B cell (primary cell): ENCODE results near the gene VWCE. TPM values are rescaled to one million over a fixed set of nuclear protein-coding genes. Genes with fewer than 3 reads are reported as not detected.

ENCODE experiments used
- ATAC-seq: fragments of 200-7000 bp; cut with Tn5 transposase; one replicate; pipeline ENCODE4 v1.10.0; 2021; ENCODE audit warnings: low read depth, mild to moderate bottlenecking, moderate number of reproducible peaks, moderate library complexity
- CTCF ChIA-PET: fragments of 350-600 bp; sonication (Branson Sonifier 250); formaldehyde crosslinking; loops from one replicate; lab custom pipeline; 2021; ENCODE audit warnings: antibody characterized with exemption, inconsistent platforms; lab: Charles Lee
- POLR2A ChIA-PET: fragments of 350-600 bp; sonication (Branson Sonifier 250); formaldehyde crosslinking; loops from one replicate; lab custom pipeline; 2021; ENCODE audit warnings: antibody characterized with exemption; lab: Charles Lee
- DNase-seq: peaks from one replicate; pipeline ENCODE4 v3.0.0; 2013
- H2AFZ ChIP-seq: 2 replicates; pipeline ENCODE4 v1.6.1; 2012; ENCODE audit warnings: mild to moderate bottlenecking, low read depth, low read length; ENCODE audit not compliant: insufficient read depth, poor library complexity, severe bottlenecking
- H3K27ac ChIP-seq, 2 donors: 1 replicate in 1 of 2; 2 replicates in 1 of 2; pipeline ENCODE4 v1.5.1; 2012 to 2013; ENCODE audit warnings: low read length in 2 of 2, mild to moderate bottlenecking in 2 of 2, moderate library complexity in 1 of 2
- H3K27me3 ChIP-seq, 4 experiments: fragments of 200-600 bp in 1 of 4; sonication (generic) in 1 of 4; replicated peaks in 1 of 4; 1 replicate in 2 of 4; 2 replicates in 2 of 4; pipeline versions ENCODE4 v1.6.1 to v1.7.0; 2013 to 2016; ENCODE audit warnings: low read length in 3 of 4, mild to moderate bottlenecking in 2 of 4, mixed read lengths in 1 of 4, moderate library complexity in 1 of 4; ENCODE audit not compliant: insufficient read depth in 4 of 4, control insufficient read depth in 3 of 4; ENCODE audit errors: control extremely low read depth in 1 of 4
- H3K36me3 ChIP-seq, 2 experiments: replicated peaks in 1 of 2; 1 replicate in 1 of 2; 2 replicates in 1 of 2; pipeline versions ENCODE4 v1.6.1 to v1.7.1; 2013; ENCODE audit warnings: low read length in 1 of 2; ENCODE audit not compliant: insufficient read depth in 2 of 2, control insufficient read depth in 1 of 2; ENCODE audit errors: control extremely low read depth in 1 of 2, extremely low read depth in 1 of 2
- H3K4me1 ChIP-seq, 2 donors: fragments of 200-600 bp in 1 of 2; sonication (generic) in 1 of 2; 1 replicate in 1 of 2; 2 replicates in 1 of 2; pipeline versions ENCODE4 v1.5.1 to v1.6.1; 2013 to 2017; ENCODE audit warnings: low read length in 2 of 2; ENCODE audit not compliant: control insufficient read depth in 2 of 2, insufficient read depth in 2 of 2
- H3K4me2 ChIP-seq: replicated peaks from 2 replicates; pipeline ENCODE3; 2012; ENCODE audit warnings: mild to moderate bottlenecking, low read depth, low read length; ENCODE audit not compliant: poor library complexity, severe bottlenecking
- H3K4me3 ChIP-seq, 5 experiments: fragments of 200-600 bp in 1 of 5; sonication (generic) in 1 of 5; 1 replicate in 3 of 5; 2 replicates in 2 of 5; pipeline versions ENCODE4 v1.5.1 to v1.7.0; 2011 to 2016; ENCODE audit warnings: low read length in 4 of 5, mild to moderate bottlenecking in 4 of 5, low read depth in 2 of 5, control low read depth in 1 of 5, moderate library complexity in 1 of 5; ENCODE audit not compliant: insufficient read depth in 1 of 5; ENCODE audit errors: control extremely low read depth in 1 of 5, extremely low read depth in 1 of 5
- H3K79me2 ChIP-seq: fragments of 200-600 bp; sonication (generic); one replicate; pipeline ENCODE4 v1.6.0; 2016; ENCODE audit warnings: low read length; ENCODE audit not compliant: control insufficient read depth, insufficient read depth
- H3K9ac ChIP-seq: fragments of 200-600 bp; sonication (generic); 2 replicates; pipeline ENCODE4 v1.6.1; 2017; ENCODE audit warnings: mild to moderate bottlenecking, low read length, moderate library complexity
- H3K9me3 ChIP-seq, 3 donors: one replicate each; pipeline versions ENCODE4 v1.6.1 to v1.7.1; 2013; ENCODE audit warnings: low read length in 2 of 3; ENCODE audit not compliant: control insufficient read depth in 2 of 3, insufficient read depth in 1 of 3; ENCODE audit errors: control extremely low read depth in 1 of 3
- H4K20me1 ChIP-seq: 2 replicates; pipeline ENCODE4 v1.6.0; 2012; ENCODE audit warnings: mild to moderate bottlenecking, low read length; ENCODE audit not compliant: insufficient read depth, control insufficient read depth, poor library complexity, severe bottlenecking
- H3K27ac Mint-ChIP-seq: one replicate; pipeline ENCODE4 v1.8.0; 2021; ENCODE audit warnings: mixed read lengths
- H3K27me3 Mint-ChIP-seq: one replicate; pipeline ENCODE4 v1.8.0; 2021; ENCODE audit warnings: mixed read lengths
- H3K4me1 Mint-ChIP-seq: one replicate; pipeline ENCODE4 v1.8.0; 2021; ENCODE audit warnings: mixed read lengths
- H3K4me3 Mint-ChIP-seq: one replicate; pipeline ENCODE4 v1.8.0; 2021; ENCODE audit warnings: mixed read lengths
- H3K9me3 Mint-ChIP-seq: one replicate; pipeline ENCODE4 v1.8.0; 2022; ENCODE audit warnings: mixed read lengths; ENCODE audit not compliant: insufficient read depth
- CTCF ChIP-seq: fragments of 200-600 bp; IDR thresholded peaks from one replicate; pipeline ENCODE4 v1.8.0; 2022; ENCODE audit warnings: antibody characterized with exemption, mild to moderate bottlenecking
- EZH2 ChIP-seq: IDR thresholded peaks from 2 replicates; pipeline ENCODE4 v1.6.1; 2012; ENCODE audit warnings: borderline replicate concordance, low read depth, mild to moderate bottlenecking, moderate library complexity, low read length; ENCODE audit not compliant: insufficient read depth, poor library complexity, severe bottlenecking
- WGBS: methylation state at CpG from one replicate; pipeline ENCODE4 v1.1.5; 2013; ENCODE audit warnings: missing lambda C conversion rate; ENCODE audit not compliant: insufficient coverage; 5-methylcytosine and 5-hydroxymethylcytosine counted together
- intact Hi-C: fragments of 100-400 bp; cut with micrococcal nuclease; formaldehyde crosslinking; loops from one replicate; pipeline ENCODE4 v1.10.0; 2022
- polyA plus RNA-seq: library from polyadenylated mRNA; depleted of rRNA; stranded (reverse); fragments of >200 nt; gene quantifications from 2 replicates; pipeline ENCODE4 v1.2.3, GENCODE V29; 2012
- total RNA-seq, 2 donors: library from RNA; stranded (reverse); fragments of 120-200 nt in 1 of 2; gene quantifications; 1 replicate in 1 of 2; 2 replicates in 1 of 2; pipeline versions ENCODE4 v1.2.3 to v1.2.4, GENCODE V29; 2013 to 2022

The VWCE gene
- total and polyA plus RNA-seq, 2 donors (not counting 1 experiment from before 2014, with no cell fraction given), result 0.37 to 0.39 TPM

- Histone ChIP-seq H3K4me2 (no peak overlapping the region), H3K36me3 (no peaks in the 10 kb centered on the region), H3K4me1 (no peaks in the 10 kb centered on the region), H3K4me3 (no peak overlapping the region), H3K9ac (no peak overlapping the region), H4K20me1 (no peaks in the 10 kb centered on the region), H2AFZ (no peak overlapping the region), H3K79me2 (no peaks in the 10 kb centered on the region), H3K27ac (no peak overlapping the region), H3K27me3 (no peaks in the 10 kb centered on the region), H3K9me3 (peaks cover 0 to 4% (median 0%) of the 10 kb centered on the region in 3 donors)
- POLR2A ChIA-PET, result no interaction called here
- DNase-seq (no peak), ATAC-seq (no peak)
- CTCF ChIA-PET, result no interaction called here
- no peak for TF ChIP-seq EZH2
- no peak for TF ChIP-seq CTCF
- 98% methylated on average over 19 of the region's 20 CpGs for WGBS
- no peak overlapping the region for H3K27ac Mint-ChIP-seq
- intact Hi-C loops, result no loop called here
- H3K9me3 Mint-ChIP-seq, result no peaks in the 10 kb centered on the region
- no peaks in the 10 kb centered on the region for H3K27me3 Mint-ChIP-seq
- no peaks in the 10 kb centered on the region for H3K4me1 Mint-ChIP-seq
- no peak overlapping the region for H3K4me3 Mint-ChIP-seq
Observed at GRCh38 chr11:61280883-61281580, 14.1 kb downstream of the VWCE start.

- H3K27me3 ChIP-seq, result no peaks in the 10 kb centered on the region
- ATAC-seq (no peak), DNase-seq (no peak)
- intact Hi-C loops, result no loop called here
- 91% methylated on average over 7 of the region's 12 CpGs for WGBS
- H3K4me3 Mint-ChIP-seq, result no peak overlapping the region
- TF ChIP-seq CTCF, result no peak
- no peak for TF ChIP-seq EZH2
- no peak overlapping the region for H3K4me3 ChIP-seq
- no peaks in the 10 kb centered on the region for H3K36me3 ChIP-seq
- H3K27me3 Mint-ChIP-seq, result no peaks in the 10 kb centered on the region
- no peak overlapping the region for H3K27ac Mint-ChIP-seq
- no peaks in the 10 kb centered on the region for H4K20me1 ChIP-seq
- peaks cover 0 to 4% (median 0%) of the 10 kb centered on the region in 3 donors for H3K9me3 ChIP-seq
- no peaks in the 10 kb centered on the region for H3K9me3 Mint-ChIP-seq
- no peaks in the 10 kb centered on the region for H3K4me1 Mint-ChIP-seq
- ChIA-PET CTCF (no interaction called here), POLR2A (no interaction called here)
- no peak overlapping the region for H3K4me2 ChIP-seq
- no peaks in the 10 kb centered on the region for H3K79me2 ChIP-seq
- no peaks in the 10 kb centered on the region for H3K4me1 ChIP-seq
- H3K9ac ChIP-seq, result no peak overlapping the region
- no peak overlapping the region for H2AFZ ChIP-seq
- H3K27ac ChIP-seq, result no peak overlapping the region
Observed at GRCh38 chr11:61279934-61280659, 15.0 kb downstream of the VWCE start.
